Gastroesophageal sphincter (tissue), 4 donors: ENCODE results near the gene PSMD3. TPM values are rescaled to one million over a fixed set of nuclear protein-coding genes. Genes with fewer than 3 reads are reported as not detected.

ENCODE experiments used
- ATAC-seq: fragments of 150-250 bp; one replicate; pipeline ENCODE4 v1.9.1; 2016; ENCODE audit warnings: mild to moderate bottlenecking, moderate library complexity
- H3K27ac ChIP-seq, 4 donors: fragments of 200-600 bp; sonication (generic) in 3 of 4; 1 replicate in 3 of 4; 2 replicates in 1 of 4; pipeline ENCODE4 v1.5.1; 2016 to 2019
- H3K27me3 ChIP-seq: fragments of 200-600 bp; sonication (generic); one replicate; pipeline ENCODE4 v1.5.1; 2019
- H3K36me3 ChIP-seq, 2 donors: fragments of 200-600 bp; sonication (generic); one replicate each; pipeline ENCODE4 v1.5.1; 2019; ENCODE audit warnings: control low read depth in 1 of 2
- H3K4me1 ChIP-seq, 3 donors: fragments of 200-600 bp; sonication (generic); 1 replicate in 2 of 3; 2 replicates in 1 of 3; pipeline ENCODE4 v1.5.1; 2016 to 2019; ENCODE audit warnings: control low read depth in 2 of 3
- H3K4me3 ChIP-seq, 2 donors: fragments of 200-600 bp; sonication (generic); one replicate each; pipeline ENCODE4 v1.5.1; 2019; ENCODE audit warnings: mild to moderate bottlenecking in 1 of 2, moderate library complexity in 1 of 2
- H3K9me3 ChIP-seq, 3 donors: fragments of 200-600 bp; sonication (generic); one replicate each; pipeline ENCODE4 v1.5.1; 2017 to 2019; ENCODE audit warnings: control low read depth in 2 of 3
- CTCF ChIP-seq, 4 experiments: fragments of 200-600 bp in 2 of 4; fragments of 450-650 bp in 2 of 4; sonication (generic) in 1 of 4; IDR thresholded peaks; one replicate each; pipeline ENCODE4 v1.5.1; 2017 to 2019; ENCODE audit warnings: antibody characterized with exemption in 4 of 4, mild to moderate bottlenecking in 2 of 4, moderate library complexity in 2 of 4
- EP300 ChIP-seq: sonication (generic); formaldehyde crosslinking; IDR thresholded peaks from one replicate; pipeline ENCODE4 v1.6.1; 2017; ENCODE audit warnings: antibody characterized with exemption, mild to moderate bottlenecking
- POLR2A ChIP-seq, 2 donors: fragments of 450-650 bp; IDR thresholded peaks; one replicate each; pipeline ENCODE4 v1.6.1; 2017; ENCODE audit warnings: antibody characterized with exemption in 2 of 2, mild to moderate bottlenecking in 2 of 2, moderate library complexity in 1 of 2
- POLR2AphosphoS5 ChIP-seq: sonication (generic); formaldehyde crosslinking; IDR thresholded peaks from one replicate; pipeline ENCODE4 v1.6.1; 2017; ENCODE audit warnings: antibody characterized with exemption
- WGBS, 2 donors: methylation state at CpG; one replicate each; pipeline ENCODE4 v1.1.5; 2018; ENCODE audit warnings: low coverage in 1 of 2; 5-methylcytosine and 5-hydroxymethylcytosine counted together
- total RNA-seq, 4 donors: library from RNA; depleted of rRNA; stranded (reverse); fragments of >200 nt; gene quantifications; one replicate each; pipeline ENCODE4 v1.1.0, GENCODE V29; 2016

Gene PSMD3
- total RNA-seq, 4 donors from 2014 or later, result 65.1 to 105 (median 78.8) TPM

GRCh38 chr17:40032322-40033320 is 52.0 kb downstream of the PSMD3 start:
- Histone ChIP-seq H3K27ac (peak overlapping the region; percentile 41 to 86 (median 76)), H3K9me3 (no peaks in the 10 kb centered on the region), H3K27me3 (no peaks in the 10 kb centered on the region), H3K36me3 (peaks cover 0 to 89% of the 10 kb centered on the region in 2 donors), H3K4me1 (peaks cover 0 to 47% (median 10%) of the 10 kb centered on the region in 3 donors), H3K4me3 (no peak overlapping the region)
- peak; percentile 78 for TF ChIP-seq POLR2AphosphoS5
- TF ChIP-seq POLR2A (IDR thresholded peaks at IDR 0.05), result no peak
- peak; percentile 80 for ATAC-seq
- WGBS, 2 donors, result 20 to 60% methylated on average over 1 to 2 of the region's 23 CpGs

- peaks cover 1 to 55% (median 10%) of the 10 kb centered on the region in 3 donors for H3K4me1 ChIP-seq
- 64 to 78% methylated on average over 2 to 4 of the region's 8 CpGs for WGBS, 2 donors
- H3K27ac ChIP-seq, result peak overlapping the region in 3 of 4 donors; percentile 67 to 86 (median 81)
- H3K27me3 ChIP-seq, result no peaks in the 10 kb centered on the region
- no peak overlapping the region for H3K4me3 ChIP-seq
- no peaks in the 10 kb centered on the region for H3K9me3 ChIP-seq
- no peak for TF ChIP-seq POLR2A (IDR thresholded peaks at IDR 0.05)
- TF ChIP-seq EP300, result no peak
- no peak for TF ChIP-seq POLR2AphosphoS5
- TF ChIP-seq CTCF (IDR thresholded peaks at IDR 0.05), result no peak
- peaks cover 0 to 82% of the 10 kb centered on the region in 2 donors for H3K36me3 ChIP-seq
- no peak for ATAC-seq
Measured at GRCh38 chr17:40033339-40033738, 52.7 kb downstream of the PSMD3 start.

- H3K4me3 ChIP-seq, result no peak overlapping the region
- peaks cover 2 to 67% (median 13%) of the 10 kb centered on the region in 3 donors for H3K4me1 ChIP-seq
- no peaks in the 10 kb centered on the region for H3K9me3 ChIP-seq
- WGBS, 2 donors, result 56 to 67% methylated on average over 4 to 7 of the region's 8 CpGs
- no peak for ATAC-seq
- H3K27me3 ChIP-seq, result no peaks in the 10 kb centered on the region
- H3K36me3 ChIP-seq, result peaks cover 0 to 69% of the 10 kb centered on the region in 2 donors
- peak overlapping the region in 2 of 4 donors; percentile 13 to 26 for H3K27ac ChIP-seq
- no peak for TF ChIP-seq CTCF (IDR thresholded peaks at IDR 0.05)
- TF ChIP-seq EP300, result no peak
- no peak for TF ChIP-seq POLR2A (IDR thresholded peaks at IDR 0.05)
- no peak for TF ChIP-seq POLR2AphosphoS5
Measured at GRCh38 chr17:40034426-40035161, 54.0 kb downstream of the PSMD3 start.

- peaks cover 0 to 64% of the 10 kb centered on the region in 2 donors for H3K36me3 ChIP-seq
- peak overlapping the region in 2 of 4 donors; percentile 13 to 26 for H3K27ac ChIP-seq
- H3K4me3 ChIP-seq, result no peak overlapping the region
- H3K27me3 ChIP-seq, result no peaks in the 10 kb centered on the region
- 20 to 47% methylated on average over 1 to 9 of the region's 12 CpGs for WGBS, 2 donors
- TF ChIP-seq EP300 (no peak), CTCF (IDR thresholded peaks at IDR 0.05) (peak in 3 of 4 experiments; percentile 36 to 74 (median 50))
- no peaks in the 10 kb centered on the region for H3K9me3 ChIP-seq
- H3K4me1 ChIP-seq, result peaks cover 2 to 67% (median 13%) of the 10 kb centered on the region in 3 donors
- ATAC-seq, result peak; percentile 26
Measured at GRCh38 chr17:40035162-40035559, 54.6 kb downstream of the PSMD3 start.

GRCh38 chr17:40038882-40039513 is 58.4 kb downstream of the PSMD3 start:
- TF ChIP-seq EP300, result no peak
- peak; percentile 85 for TF ChIP-seq POLR2AphosphoS5
- TF ChIP-seq CTCF (IDR thresholded peaks at IDR 0.05), result peak in 3 of 4 experiments; percentile 84 to 88 (median 86)
- Histone ChIP-seq H3K4me3 (no peak overlapping the region), H3K4me1 (peaks cover 2 to 38% (median 7%) of the 10 kb centered on the region in 3 donors), H3K27ac (peak overlapping the region; percentile 82 to 90 (median 86)), H3K27me3 (no peaks in the 10 kb centered on the region), H3K9me3 (no peaks in the 10 kb centered on the region), H3K36me3 (peaks cover 0 to 44% of the 10 kb centered on the region in 2 donors)
- peak; percentile 96 for ATAC-seq
- 5 to 15% methylated on average over 7 to 8 of the region's 11 CpGs for WGBS, 2 donors
